GM12878 (cell line): Measurements from ENCODE around the gene RPL12. TPM values are rescaled to one million over a fixed set of nuclear protein-coding genes. Genes with fewer than 3 reads are reported as not detected.

Experiments
- CHD4 ChIP-seq: fragments of 200-600 bp; sonication (generic); IDR thresholded peaks from 2 replicates; pipeline ENCODE4 v1.6.1; 2016; ENCODE audit warnings: mild to moderate bottlenecking
- CUX1 ChIP-seq: IDR thresholded peaks from 2 replicates; pipeline ENCODE4 v1.6.1; 2012; ENCODE audit warnings: improper control_type of control experiment, low read depth, low read length; ENCODE audit not compliant: insufficient replicate concordance
- ESRRA ChIP-seq: IDR thresholded peaks from 2 replicates; pipeline ENCODE4 v1.6.1; 2012; ENCODE audit warnings: mild to moderate bottlenecking, low read length, improper control_type of control experiment
- IKZF2 ChIP-seq, 2 experiments: fragments of 450-650 bp; IDR thresholded peaks; 2 replicates each; pipeline ENCODE4 v1.6.1; 2017; ENCODE audit warnings: mild to moderate bottlenecking in 2 of 2, moderate library complexity in 2 of 2
- KAT2A ChIP-seq: conservative IDR thresholded peaks from 2 replicates; pipeline ENCODE4 v1.6.1; 2011; ENCODE audit warnings: low read depth, low read length; ENCODE audit not compliant: control insufficient read depth
- KDM1A ChIP-seq: fragments of 200-600 bp; sonication (generic); IDR thresholded peaks from 2 replicates; pipeline ENCODE4 v1.6.1; 2016; ENCODE audit warnings: borderline replicate concordance
- MEF2B ChIP-seq: fragments of 450-650 bp; IDR thresholded peaks from 2 replicates; pipeline ENCODE4 v1.6.1; 2018; ENCODE audit warnings: mild to moderate bottlenecking, moderate library complexity; ENCODE audit not compliant: partially characterized antibody, poor library complexity, severe bottlenecking
- MYB ChIP-seq: fragments of 150-350 bp; IDR thresholded peaks from 2 replicates; pipeline ENCODE4 v1.6.1; 2014; ENCODE audit warnings: mild to moderate bottlenecking, low read depth, low read length, borderline replicate concordance
- NFIC ChIP-seq: IDR thresholded peaks from 2 replicates; pipeline ENCODE4 v1.6.1; 2012; ENCODE audit warnings: low read depth, mild to moderate bottlenecking, inconsistent platforms, low read length, moderate library complexity
- PML ChIP-seq: IDR thresholded peaks from 2 replicates; pipeline ENCODE4 v1.6.1; 2012; ENCODE audit warnings: low read length, inconsistent platforms
- PRDM15 ChIP-seq: fragments of 450-650 bp; formaldehyde crosslinking; IDR thresholded peaks from 2 replicates; pipeline ENCODE4 v1.4.0; 2020; ENCODE audit warnings: mild to moderate bottlenecking, moderate library complexity
- SIN3A ChIP-seq: IDR thresholded peaks from 2 replicates; pipeline ENCODE4 v1.6.1; 2012; ENCODE audit warnings: low read depth, low read length, improper control_type of control experiment
- SPI1 ChIP-seq: IDR thresholded peaks from 2 replicates; pipeline ENCODE4 v1.6.1; 2011; ENCODE audit warnings: low read depth, mild to moderate bottlenecking, low read length, moderate library complexity, borderline replicate concordance; ENCODE audit not compliant: insufficient read depth
- SREBF2 ChIP-seq: IDR thresholded peaks from 2 replicates; pipeline ENCODE4 v1.6.1; 2012; ENCODE audit warnings: mild to moderate bottlenecking, low read length
- TBL1XR1 ChIP-seq: IDR thresholded peaks from 2 replicates; pipeline ENCODE4 v1.6.1; 2012; ENCODE audit warnings: low read depth, low read length, improper control_type of control experiment
- TCF3 ChIP-seq: IDR thresholded peaks from 2 replicates; pipeline ENCODE4 v1.6.1; 2012; ENCODE audit warnings: low read depth, mild to moderate bottlenecking, low read length, borderline replicate concordance; ENCODE audit not compliant: insufficient read depth
- WRNIP1 ChIP-seq: IDR thresholded peaks from 2 replicates; pipeline ENCODE4 v1.6.1; 2011; ENCODE audit warnings: low read depth, low read length, improper control_type of control experiment, borderline replicate concordance
- ZBTB4 ChIP-seq: fragments of 450-650 bp; formaldehyde crosslinking; IDR thresholded peaks from 2 replicates; pipeline ENCODE4 v1.4.0; 2022; ENCODE audit warnings: mild to moderate bottlenecking, moderate library complexity
- polyA plus RNA-seq, 11 experiments: library from polyadenylated mRNA; depleted of rRNA in 4 of 11; unstranded in 6 of 11; stranded (reverse) in 5 of 11; fragments of >200 nt; fragmentation: Nextera tagmentation in 4 of 11; fragmentation: Illumina TruSeq in 1 of 11; extraction: Ambion mirVana in 4 of 11; extraction: Trizol in 1 of 11; gene quantifications; 1 replicate in 1 of 11; 2 replicates in 10 of 11; pipeline versions ENCODE4 v1.2.1 to v1.2.3, GENCODE V29; 2011 to 2016; ENCODE audit warnings: inconsistent platforms in 2 of 11, missing spikeins in 2 of 11, low read depth in 1 of 11
- total RNA-seq, 4 experiments: library from RNA; depleted of rRNA in 3 of 4; stranded (reverse); fragments of >200 nt in 3 of 4; fragmentation: Illumina TruSeq in 1 of 4; extraction: Trizol in 1 of 4; gene quantifications; 2 replicates each; pipeline versions ENCODE4 v1.2.1 to v1.2.3, GENCODE V29; 2013 to 2021

The RPL12 gene
- total and polyA plus RNA-seq, 10 of the 15 experiments (the other 5 are each of a cell fraction or from before 2014, with no cell fraction given) = 961 to 5,544 (median 2,858) TPM

DNA sequence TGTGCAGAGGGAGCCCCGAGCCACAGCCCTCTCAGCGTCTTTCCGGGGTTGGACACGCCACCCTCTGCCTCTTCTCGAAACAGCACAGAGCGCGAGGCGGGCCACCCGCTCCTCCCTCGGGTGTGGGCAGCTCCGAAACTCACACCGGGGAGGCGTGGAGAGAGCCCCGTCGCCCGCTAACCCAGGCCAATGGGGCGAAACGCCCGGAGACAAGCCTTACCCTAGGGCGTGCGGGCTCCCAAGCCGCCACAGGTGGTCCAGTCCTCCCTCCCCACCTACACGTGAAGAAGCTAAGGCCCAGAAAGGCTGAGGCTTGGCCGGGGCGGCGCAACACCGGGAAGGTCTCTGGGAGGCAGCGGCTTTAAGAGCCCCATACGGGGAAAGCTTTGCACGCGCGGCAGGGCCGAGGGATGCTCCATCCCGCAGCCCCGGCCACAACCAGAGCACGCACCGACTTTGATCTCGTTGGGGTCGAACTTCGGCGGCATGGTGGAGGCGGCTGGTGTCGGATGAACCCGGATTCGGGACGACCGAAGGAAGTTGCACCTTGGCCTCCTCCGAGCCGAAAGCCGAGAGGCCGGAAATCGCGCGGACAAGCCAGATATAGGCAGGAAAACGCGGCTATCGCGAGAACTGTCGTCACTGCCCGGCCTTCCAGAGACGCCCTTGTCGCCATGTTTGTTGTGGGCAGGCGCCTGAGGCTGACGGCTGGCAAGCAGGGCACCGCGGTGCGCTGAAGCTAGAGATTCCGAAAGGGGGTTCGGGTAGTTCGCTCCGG, at the start of gene RPL12, which contains the start of gene LRSAM1 (continued):
- TF ChIP-seq TCF3 = peak; percentile 90
- peak; percentile 92; the same call in 1 of the 2 replicates for TF ChIP-seq WRNIP1
- peak; percentile 14 for TF ChIP-seq CUX1
- peak; percentile 55; the same call in 1 of the 2 replicates for TF ChIP-seq PRDM15 (CRISPR knock-in tag)
- TF ChIP-seq IKZF2 (IDR thresholded peaks at IDR 0.05) = peak; percentile 57 to 79; a peak in 3 of 4 replicates
- peak; percentile 96 for TF ChIP-seq SIN3A
- peak; percentile 52 for TF ChIP-seq MEF2B
- no peak for TF ChIP-seq ZBTB4
- no peak for TF ChIP-seq PML
- TF ChIP-seq SPI1 = no peak
- TF ChIP-seq MYB = no peak
- no peak for TF ChIP-seq KDM1A
- TF ChIP-seq KAT2A = no peak
- no peak for TF ChIP-seq ESRRA
- TF ChIP-seq SREBF2 = no peak
- peak; percentile 82 for TF ChIP-seq TBL1XR1
- TF ChIP-seq NFIC = no peak
- no peak for TF ChIP-seq CHD4
